ENCODE results near the gene PARD6G.

The PARD6G gene

DNA sequence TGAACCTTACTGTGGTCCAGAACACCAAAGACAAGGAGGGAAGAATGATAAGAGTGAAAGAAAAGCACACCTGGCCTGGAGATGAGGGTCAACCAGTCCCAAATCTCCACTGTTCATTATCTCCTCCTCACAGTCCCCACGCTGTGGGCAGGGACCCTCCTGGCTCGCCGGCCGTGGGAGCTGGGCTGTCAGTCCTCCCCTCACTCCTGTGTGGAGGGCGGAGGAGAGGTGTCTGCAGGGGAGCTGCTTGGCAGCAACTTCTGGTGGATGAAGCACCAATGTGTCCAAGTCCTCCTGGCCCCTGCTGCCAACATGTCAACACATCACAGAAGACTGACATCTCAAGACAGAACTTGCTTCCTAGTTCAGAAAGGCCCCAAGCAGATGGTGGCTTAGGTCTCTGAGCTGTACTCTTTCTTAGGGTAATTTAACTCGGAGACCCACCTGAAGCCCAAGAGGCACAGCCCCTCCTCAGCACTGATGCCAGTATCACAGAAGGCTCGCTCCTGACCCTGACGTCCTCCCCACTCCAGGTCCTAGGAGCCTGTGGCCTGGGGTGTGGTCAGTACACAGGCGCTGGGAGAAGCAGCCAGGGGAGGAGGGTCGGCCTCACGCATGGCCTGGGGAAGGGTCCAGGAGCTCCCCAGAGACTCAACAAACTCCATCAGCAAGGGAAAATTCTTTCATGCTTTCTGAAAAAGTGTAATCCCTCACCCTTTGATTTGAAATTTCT lies 54.5 kb downstream of the PARD6G start:
- Histone ChIP-seq H3K4me2 (ENCODE audit: low read length) (no peak overlapping the region), H3K79me1 (ENCODE audit: low read length) (no peaks in the 10 kb centered on the region), H3K18ac (ENCODE audit: low read length) (no peak overlapping the region), H3K4me1 (ENCODE audit: control insufficient read depth, low read depth, low read length) (peaks cover 7% of the 10 kb centered on the region), H3K27ac (ENCODE audit: low read depth, low read length) (no peak overlapping the region), H2BK5ac (ENCODE audit: low read length) (no peak overlapping the region), H2BK120ac (ENCODE audit: low read depth, low read length) (no peak overlapping the region), H3K4ac (ENCODE audit: low read depth, low read length) (no peak overlapping the region), H4K8ac (ENCODE audit: low read depth, low read length) (no peak overlapping the region), H3K9ac (ENCODE audit: low read length) (no peak overlapping the region), H3K36me3 (ENCODE audit: control insufficient read depth, insufficient read depth, low read length) (no peaks in the 10 kb centered on the region), H2AK5ac (ENCODE audit: low read length) (no peak overlapping the region), H3K56ac (ENCODE audit: low read length) (no peak overlapping the region), H3K79me2 (ENCODE audit: control insufficient read depth, insufficient read depth, low read length) (no peaks in the 10 kb centered on the region), H3K4me3 (ENCODE audit: low read length) (no peak overlapping the region), H4K5ac (ENCODE audit: low read length) (no peak overlapping the region), H3K27me3 (ENCODE audit: insufficient read depth, low read length, poor library complexity) (no peaks in the 10 kb centered on the region), H2BK15ac (replicated peaks; ENCODE audit: low read depth) (no peak overlapping the region), H3K23ac (ENCODE audit: low read length) (no peak overlapping the region)
- no peak for DNase-seq
- no CpG with 5 or more reads among the region's 11 CpGs for WGBS (ENCODE audit: extremely low coverage, insufficient coverage, low lambda C conversion rate)

DNA sequence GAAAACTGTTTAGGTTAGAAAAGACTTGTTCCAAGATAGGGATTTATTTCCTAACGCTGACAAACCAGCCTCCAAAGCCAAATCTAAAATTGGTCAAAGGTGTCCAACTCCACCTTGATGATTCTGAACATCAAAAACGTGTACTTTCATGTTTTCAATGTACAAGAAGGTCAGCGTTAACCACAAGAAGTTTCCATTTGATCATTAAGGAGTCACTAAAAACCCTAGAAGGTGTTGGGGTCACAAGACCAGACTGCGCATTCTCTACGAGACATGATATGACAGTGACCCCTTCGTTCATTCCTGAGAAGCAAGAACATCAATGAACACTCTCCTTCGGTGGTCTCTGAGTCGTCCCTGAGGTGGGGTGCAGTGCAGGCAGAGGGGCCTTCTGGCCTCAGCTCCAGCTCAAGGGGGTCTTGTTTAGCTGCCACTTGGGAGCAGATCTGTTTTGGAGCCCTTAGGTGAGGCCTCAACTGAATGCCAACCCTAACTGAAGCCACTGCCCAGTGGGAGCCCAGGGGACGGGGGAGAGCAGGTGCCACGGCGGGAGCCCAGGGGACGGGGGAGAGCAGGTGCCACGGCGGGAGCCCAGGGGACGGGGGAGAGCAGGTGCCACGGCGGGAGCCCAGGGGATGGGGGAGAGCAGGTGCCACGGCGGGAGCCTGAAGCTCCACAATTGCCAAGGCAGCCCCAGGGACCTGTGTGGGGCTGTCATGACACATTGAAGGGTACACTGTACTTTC lies 55.2 kb downstream of the PARD6G start:
- Histone ChIP-seq H3K36me3 (ENCODE audit: control insufficient read depth, insufficient read depth, low read length) (no peaks in the 10 kb centered on the region), H3K4me2 (ENCODE audit: low read length) (no peak overlapping the region), H3K18ac (ENCODE audit: low read length) (no peak overlapping the region), H3K27ac (ENCODE audit: low read depth, low read length) (no peak overlapping the region), H2BK5ac (ENCODE audit: low read length) (no peak overlapping the region), H3K4ac (ENCODE audit: low read depth, low read length) (no peak overlapping the region), H2BK120ac (ENCODE audit: low read depth, low read length) (no peak overlapping the region), H3K79me2 (ENCODE audit: control insufficient read depth, insufficient read depth, low read length) (no peaks in the 10 kb centered on the region), H3K79me1 (ENCODE audit: low read length) (no peaks in the 10 kb centered on the region), H4K8ac (ENCODE audit: low read depth, low read length) (no peak overlapping the region), H3K27me3 (ENCODE audit: insufficient read depth, low read length, poor library complexity) (no peaks in the 10 kb centered on the region), H3K56ac (ENCODE audit: low read length) (no peak overlapping the region), H4K5ac (ENCODE audit: low read length) (no peak overlapping the region), H2BK15ac (replicated peaks; ENCODE audit: low read depth) (no peak overlapping the region), H3K4me3 (ENCODE audit: low read length) (no peak overlapping the region), H2AK5ac (ENCODE audit: low read length) (no peak overlapping the region), H3K23ac (ENCODE audit: low read length) (no peak overlapping the region), H3K4me1 (ENCODE audit: control insufficient read depth, low read depth, low read length) (peaks cover 3% of the 10 kb centered on the region), H3K9ac (ENCODE audit: low read length) (no peak overlapping the region)
- DNase-seq = no peak
- WGBS (ENCODE audit: extremely low coverage, insufficient coverage, low lambda C conversion rate) = no CpG with 5 or more reads among the region's 19 CpGs

DNA sequence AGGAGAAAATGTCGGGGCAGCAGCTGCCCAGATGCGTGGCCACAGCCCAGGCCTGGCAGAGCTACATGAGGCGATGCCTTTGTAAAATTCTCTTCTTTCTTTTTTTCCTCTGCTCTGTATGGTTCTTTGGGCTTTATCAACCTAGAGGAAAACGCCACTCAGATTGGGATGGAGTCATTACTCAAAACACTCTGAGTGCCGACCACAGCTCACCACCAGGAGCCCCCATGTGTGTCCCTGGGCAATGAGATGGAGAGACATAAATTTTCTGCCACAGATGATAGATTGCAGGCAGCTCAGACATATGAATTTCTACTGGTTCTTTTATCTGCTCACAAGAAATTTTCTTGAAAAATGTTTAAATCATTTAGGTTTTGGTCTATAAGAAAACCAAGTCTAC lies 56.0 kb downstream of the PARD6G start:
- Histone ChIP-seq H3K9ac (ENCODE audit: low read length) (no peak overlapping the region), H3K4me3 (ENCODE audit: low read length) (no peak overlapping the region), H2AK5ac (ENCODE audit: low read length) (no peak overlapping the region), H3K56ac (ENCODE audit: low read length) (no peak overlapping the region), H3K27me3 (ENCODE audit: insufficient read depth, low read length, poor library complexity) (no peaks in the 10 kb centered on the region), H2BK15ac (replicated peaks; ENCODE audit: low read depth) (no peak overlapping the region), H3K4ac (ENCODE audit: low read depth, low read length) (no peak overlapping the region), H3K79me2 (ENCODE audit: control insufficient read depth, insufficient read depth, low read length) (no peaks in the 10 kb centered on the region), H3K27ac (ENCODE audit: low read depth, low read length) (no peak overlapping the region), H4K5ac (ENCODE audit: low read length) (no peak overlapping the region), H3K4me1 (ENCODE audit: control insufficient read depth, low read depth, low read length) (no peaks in the 10 kb centered on the region), H3K18ac (ENCODE audit: low read length) (no peak overlapping the region), H3K79me1 (ENCODE audit: low read length) (no peaks in the 10 kb centered on the region), H3K23ac (ENCODE audit: low read length) (no peak overlapping the region), H3K36me3 (ENCODE audit: control insufficient read depth, insufficient read depth, low read length) (no peaks in the 10 kb centered on the region), H2BK120ac (ENCODE audit: low read depth, low read length) (no peak overlapping the region), H3K4me2 (ENCODE audit: low read length) (no peak overlapping the region), H4K8ac (ENCODE audit: low read depth, low read length) (no peak overlapping the region), H2BK5ac (ENCODE audit: low read length) (no peak overlapping the region)
- no CpG with 5 or more reads among the region's 5 CpGs for whole genome bisulfite sequencing (ENCODE audit: extremely low coverage, insufficient coverage, low lambda C conversion rate)
- no peak for DNase-seq

GRCh38 chr18:80190311-80190710 lies 57.0 kb downstream of the PARD6G start:
- no peak for DNase-seq
- no peaks in the 10 kb centered on the region for H3K36me3 ChIP-seq (ENCODE audit: control insufficient read depth, insufficient read depth, low read length)

GRCh38 chr18:80189531-80189865 lies 57.8 kb downstream of the PARD6G start:
- Histone ChIP-seq H2AK5ac (ENCODE audit: low read length) (no peak overlapping the region), H2BK15ac (replicated peaks; ENCODE audit: low read depth) (no peak overlapping the region), H3K79me2 (ENCODE audit: control insufficient read depth, insufficient read depth, low read length) (no peaks in the 10 kb centered on the region), H3K18ac (ENCODE audit: low read length) (no peak overlapping the region), H4K5ac (ENCODE audit: low read length) (no peak overlapping the region), H3K9ac (ENCODE audit: low read length) (no peak overlapping the region), H3K27ac (ENCODE audit: low read depth, low read length) (no peak overlapping the region), H2BK5ac (ENCODE audit: low read length) (no peak overlapping the region), H3K79me1 (ENCODE audit: low read length) (no peaks in the 10 kb centered on the region), H3K36me3 (ENCODE audit: control insufficient read depth, insufficient read depth, low read length) (no peaks in the 10 kb centered on the region), H2BK120ac (ENCODE audit: low read depth, low read length) (no peak overlapping the region), H3K4me3 (ENCODE audit: low read length) (no peak overlapping the region), H3K56ac (ENCODE audit: low read length) (no peak overlapping the region), H3K27me3 (ENCODE audit: insufficient read depth, low read length, poor library complexity) (no peaks in the 10 kb centered on the region), H3K4ac (ENCODE audit: low read depth, low read length) (no peak overlapping the region), H3K23ac (ENCODE audit: low read length) (no peak overlapping the region), H3K4me1 (ENCODE audit: control insufficient read depth, low read depth, low read length) (no peaks in the 10 kb centered on the region), H4K8ac (ENCODE audit: low read depth, low read length) (no peak overlapping the region), H3K4me2 (ENCODE audit: low read length) (no peak overlapping the region)
- no CpG with 5 or more reads among the region's 10 CpGs for WGBS (ENCODE audit: extremely low coverage, insufficient coverage, low lambda C conversion rate)
- no peak for DNase-seq

More at GRCh38 chr18:80190311-80190710, 57.0 kb downstream of the PARD6G start:
- WGBS (ENCODE audit: extremely low coverage, insufficient coverage, low lambda C conversion rate) = no CpG with 5 or more reads among the region's 5 CpGs
- no peak overlapping the region for H4K8ac ChIP-seq (ENCODE audit: low read depth, low read length)
- H3K4me2 ChIP-seq (ENCODE audit: low read length) = no peak overlapping the region
- no peak overlapping the region for H4K5ac ChIP-seq (ENCODE audit: low read length)
- no peak overlapping the region for H2BK120ac ChIP-seq (ENCODE audit: low read depth, low read length)
- no peak overlapping the region for H2BK5ac ChIP-seq (ENCODE audit: low read length)
- H3K4ac ChIP-seq (ENCODE audit: low read depth, low read length) = no peak overlapping the region
- H3K27ac ChIP-seq (ENCODE audit: low read depth, low read length) = no peak overlapping the region
- no peak overlapping the region for H3K4me3 ChIP-seq (ENCODE audit: low read length)
- H3K23ac ChIP-seq (ENCODE audit: low read length) = no peak overlapping the region
- no peaks in the 10 kb centered on the region for H3K79me2 ChIP-seq (ENCODE audit: control insufficient read depth, insufficient read depth, low read length)
- no peaks in the 10 kb centered on the region for H3K79me1 ChIP-seq (ENCODE audit: low read length)
- no peak overlapping the region for H3K56ac ChIP-seq (ENCODE audit: low read length)
- no peak overlapping the region for H2BK15ac ChIP-seq (replicated peaks; ENCODE audit: low read depth)
- no peak overlapping the region for H2AK5ac ChIP-seq (ENCODE audit: low read length)
- no peaks in the 10 kb centered on the region for H3K4me1 ChIP-seq (ENCODE audit: control insufficient read depth, low read depth, low read length)
- H3K18ac ChIP-seq (ENCODE audit: low read length) = no peak overlapping the region
- no peaks in the 10 kb centered on the region for H3K27me3 ChIP-seq (ENCODE audit: insufficient read depth, low read length, poor library complexity)
- no peak overlapping the region for H3K9ac ChIP-seq (ENCODE audit: low read length)
